Stimulated activated CD4-positive, alpha-beta T cell treated with anti-CD3 and anti-CD28 coated beads, Interleukin-4, amount 100 ng/mL, for 1 hour (primary cell): ENCODE measurements around the gene XYLT1.
A peak's percentile ranks its signal among the peaks of the same experiment; 100 is the strongest.
"Not testable (repeated sequence)": the region's sequence is repeated elsewhere in the genome, so short reads cannot be mapped to it uniquely, and the experiment has no call there.

Experiments
- DNase-seq: peaks from one replicate; pipeline ENCODE4 v3.0.0-alpha.2; 2020

The XYLT1 gene

GRCh38 chr16:17470908-17471718 is at the start of gene XYLT1:
TSS of gene XYLT1 (minus strand) at chr16:17470960. CDS start at chr16:17470796, 164 bp downstream.
- DNase-seq = peak; percentile 65

- DNase-seq = no peak
These were observed 49.4 kb upstream of the XYLT1 start for GRCh38 chr16:17520111-17520510.

GRCh38 chr16:17519101-17519955 is 48.6 kb upstream of the XYLT1 start:
- no peak for DNase-seq

- DNase-seq = no peak
These were observed 47.7 kb upstream of the XYLT1 start for GRCh38 chr16:17518441-17518840.

- DNase-seq = no peak
These were observed 44.9 kb upstream of the XYLT1 start for GRCh38 chr16:17515421-17516210.

- no peak for DNase-seq
These were observed 42.0 kb upstream of the XYLT1 start for GRCh38 chr16:17512636-17513220.

- no peak for DNase-seq
These were observed 40.6 kb upstream of the XYLT1 start for GRCh38 chr16:17511340-17511739.

GRCh38 chr16:17510567-17510966 is 39.8 kb upstream of the XYLT1 start:
- no peak for DNase-seq

GRCh38 chr16:17509194-17509593 is 38.4 kb upstream of the XYLT1 start:
- no peak for DNase-seq

- no peak for DNase-seq
These were observed 37.5 kb upstream of the XYLT1 start for GRCh38 chr16:17508303-17508702.

- not testable (repeated sequence) for DNase-seq
These were observed 36.8 kb upstream of the XYLT1 start for GRCh38 chr16:17507516-17507915.

- DNase-seq = not testable (repeated sequence)
These were observed 35.1 kb upstream of the XYLT1 start for GRCh38 chr16:17505828-17506227.

GRCh38 chr16:17504050-17504449 is 33.3 kb upstream of the XYLT1 start:
- no peak for DNase-seq

GRCh38 chr16:17503331-17503730 is 32.6 kb upstream of the XYLT1 start:
- no peak for DNase-seq

GRCh38 chr16:17501321-17501720 is 30.6 kb upstream of the XYLT1 start:
- DNase-seq = no peak

- no peak for DNase-seq
These were observed 28.6 kb upstream of the XYLT1 start for GRCh38 chr16:17499223-17499902.

- DNase-seq = no peak
These were observed 26.9 kb upstream of the XYLT1 start for GRCh38 chr16:17497648-17498047.

GRCh38 chr16:17496891-17497290 is 26.1 kb upstream of the XYLT1 start:
- no peak for DNase-seq

GRCh38 chr16:17493012-17493411 is 22.3 kb upstream of the XYLT1 start:
- DNase-seq = no peak

- no peak for DNase-seq
These were observed 20.4 kb upstream of the XYLT1 start for GRCh38 chr16:17491140-17491662.

GRCh38 chr16:17488506-17488905 is 17.7 kb upstream of the XYLT1 start:
- DNase-seq = no peak

- no peak for DNase-seq
These were observed 12.6 kb upstream of the XYLT1 start for GRCh38 chr16:17483351-17483750.
